GM12878 (cell line): ENCODE data around the gene NELFE. TPM values are rescaled to one million over a fixed set of nuclear protein-coding genes. Genes with fewer than 3 reads are reported as not detected.

ENCODE experiments used
- ATAC-seq: fragments of 200-7000 bp; cut with Tn5 transposase; 3 replicates; pipeline ENCODE4 v1.9.1; 2020; ENCODE audit warnings: mild to moderate bottlenecking, moderate library complexity
- BruUV-seq: library from RNA; stranded (reverse); fragments of 400-500 nt; replicated peaks from 2 replicates; lab custom pipeline; 2021; lab: Mats Ljungman, UMichigan
- CTCF ChIA-PET: fragments of 300-600 bp; sonication (Branson Sonifier 250); formaldehyde crosslinking; extraction: SDS; loops from one replicate; lab custom pipeline; 2021; ENCODE audit warnings: inconsistent platforms; lab: Yijun Ruan, JAX
- POLR2A ChIA-PET: fragments of 350-600 bp; formaldehyde crosslinking; extraction: SDS; loops from one replicate; lab custom pipeline; 2021; ENCODE audit warnings: inconsistent platforms; lab: Charles Lee
- RAD21 ChIA-PET: fragments of 300-600 bp; sonication (Branson Sonifier 250); formaldehyde crosslinking; loops from one replicate; lab custom pipeline; 2023; ENCODE audit warnings: antibody characterized with exemption; ENCODE audit not compliant: unreplicated experiment; lab: Charles Lee
- SMC1A ChIA-PET: fragments of 300-600 bp; sonication (Branson Sonifier 250); formaldehyde crosslinking; loops from one replicate; lab custom pipeline; 2023; ENCODE audit not compliant: unreplicated experiment, uncharacterized antibody; lab: Charles Lee
- DNase-seq: peaks from one replicate; pipeline ENCODE4 v3.0.0-alpha.2; 2011; ENCODE audit warnings: low read depth, low spot score
- FAIRE-seq: peaks from 3 replicates; lab custom pipeline; 2011; peaks lifted over from hg19 to GRCh38; lab: Jason Lieb, UNC
- H2AFZ ChIP-seq: 2 replicates; pipeline ENCODE4 v1.6.0; 2011; ENCODE audit warnings: low read depth, low read length, control low read depth; ENCODE audit not compliant: control insufficient read depth
- H3K27ac ChIP-seq: 2 replicates; pipeline ENCODE4 v1.5.1; 2011; ENCODE audit warnings: control low read depth; ENCODE audit not compliant: control insufficient read depth, insufficient read depth
- H3K27me3 ChIP-seq, 2 experiments: replicated peaks in 1 of 2; 2 replicates each; pipeline versions ENCODE4 v1.6.0 to v1.6.1; 2011; ENCODE audit warnings: low read length in 1 of 2; ENCODE audit not compliant: control insufficient read depth in 2 of 2, insufficient read depth in 2 of 2
- H3K36me3 ChIP-seq, 2 experiments: 2 replicates each; pipeline ENCODE4 v1.5.1; 2011; ENCODE audit warnings: low read length in 1 of 2; ENCODE audit not compliant: control insufficient read depth in 2 of 2, insufficient read depth in 2 of 2
- H3K4me1 ChIP-seq: 2 replicates; pipeline ENCODE4 v1.6.1; 2011; ENCODE audit warnings: mild to moderate bottlenecking, low read length, moderate library complexity, mixed read lengths; ENCODE audit not compliant: control insufficient read depth, insufficient read depth
- H3K4me2 ChIP-seq: 2 replicates; pipeline ENCODE4 v1.6.0; 2011; ENCODE audit warnings: control low read depth; ENCODE audit not compliant: control insufficient read depth, insufficient read depth
- H3K4me3 ChIP-seq: fragments of 200-600 bp; sonication (generic); 2 replicates; pipeline ENCODE4 v1.5.1; 2016
- H3K79me2 ChIP-seq: 2 replicates; pipeline ENCODE4 v1.6.0; 2011; ENCODE audit warnings: low read length; ENCODE audit not compliant: control insufficient read depth, insufficient read depth
- H3K9ac ChIP-seq: 2 replicates; pipeline ENCODE4 v1.8.0; 2011; ENCODE audit warnings: low read length, control low read depth, mixed read lengths; ENCODE audit not compliant: control insufficient read depth, insufficient read depth
- H3K9me3 ChIP-seq: replicated peaks from 3 replicates; pipeline ENCODE4 v1.5.1; 2011; ENCODE audit warnings: mild to moderate bottlenecking, low read length; ENCODE audit not compliant: control insufficient read depth, insufficient read depth
- H4K20me1 ChIP-seq: 2 replicates; pipeline ENCODE4 v1.6.0; 2011; ENCODE audit not compliant: control insufficient read depth, insufficient read depth
- E4F1 ChIP-seq: fragments of 450-650 bp; IDR thresholded peaks from 2 replicates; pipeline ENCODE4 v1.6.1; 2018; ENCODE audit warnings: borderline replicate concordance, mild to moderate bottlenecking; ENCODE audit not compliant: partially characterized antibody
- GABPA ChIP-seq: IDR thresholded peaks from 2 replicates; pipeline ENCODE4 v1.6.1; 2014; ENCODE audit warnings: antibody characterized with exemption, low read depth, mild to moderate bottlenecking, inconsistent platforms
- HSF1 ChIP-seq: fragments of 150-350 bp; IDR thresholded peaks from 2 replicates; pipeline ENCODE4 v1.6.1; 2014; ENCODE audit warnings: mild to moderate bottlenecking, low read depth, low read length
- JUNB ChIP-seq: IDR thresholded peaks from 2 replicates; pipeline ENCODE4 v1.6.1; 2016; ENCODE audit warnings: antibody characterized with exemption, mild to moderate bottlenecking
- MTA2 ChIP-seq: fragments of 450-650 bp; IDR thresholded peaks from 2 replicates; pipeline ENCODE4 v1.6.1; 2016; ENCODE audit warnings: low read depth, mild to moderate bottlenecking, moderate library complexity
- PKNOX1 ChIP-seq: fragments of 450-650 bp; IDR thresholded peaks from 2 replicates; pipeline ENCODE4 v1.6.1; 2016; ENCODE audit warnings: mild to moderate bottlenecking
- SMARCA5 ChIP-seq: fragments of 450-650 bp; IDR thresholded peaks from 2 replicates; pipeline ENCODE4 v1.6.1; 2017; ENCODE audit warnings: mild to moderate bottlenecking
- WGBS: methylation state at CpG from one replicate; pipeline ENCODE4 v1.1.6; 2016; ENCODE audit warnings: low lambda C conversion rate; ENCODE audit not compliant: insufficient replicate concordance, insufficient coverage; ENCODE audit errors: missing lambda C conversion rate; 5-methylcytosine and 5-hydroxymethylcytosine counted together
- in situ Hi-C: fragments of 300-500 bp; cut with MboI; formaldehyde crosslinking; loops from 9 replicates; pipeline ENCODE4 v1.14.3; 2018; ENCODE audit warnings: mixed read lengths
- intact Hi-C: fragments of 100-400 bp; cut with micrococcal nuclease; formaldehyde crosslinking; loops from one replicate; pipeline ENCODE4 v1.14.2; 2022; ENCODE audit not compliant: unreplicated experiment
- polyA plus RNA-seq, 11 experiments: library from polyadenylated mRNA; depleted of rRNA in 4 of 11; unstranded in 6 of 11; stranded (reverse) in 5 of 11; fragments of >200 nt; fragmentation: Nextera tagmentation in 4 of 11; fragmentation: Illumina TruSeq in 1 of 11; extraction: Ambion mirVana in 4 of 11; extraction: Trizol in 1 of 11; gene quantifications; 1 replicate in 1 of 11; 2 replicates in 10 of 11; pipeline versions ENCODE4 v1.2.1 to v1.2.3, GENCODE V29; 2011 to 2016; ENCODE audit warnings: inconsistent platforms in 2 of 11, missing spikeins in 2 of 11, low read depth in 1 of 11
- total RNA-seq, 4 experiments: library from RNA; depleted of rRNA in 3 of 4; stranded (reverse); fragments of >200 nt in 3 of 4; fragmentation: Illumina TruSeq in 1 of 4; extraction: Trizol in 1 of 4; gene quantifications; 2 replicates each; pipeline versions ENCODE4 v1.2.1 to v1.2.3, GENCODE V29; 2013 to 2021

The NELFE gene
- total and polyA plus RNA-seq, 10 of the 15 experiments (the other 5 are each of a cell fraction or from before 2014, with no cell fraction given): 8.5 to 105 (median 59.7) TPM

- no peaks in the 10 kb centered on the region for H3K36me3 ChIP-seq
- BruUV-seq: no TSS peak
- no peaks in the 10 kb centered on the region for H3K9me3 ChIP-seq
- ChIA-PET POLR2A (interaction anchor here (0.5 kb wide), 1 partner anchor 113 kb away, joined by 7 read pairs; no protein-coding TSS in a partner anchor), SMC1A (no interaction called here), CTCF (interaction anchor here (0.8 kb wide), 1 partner anchor 76 kb away, joined by 3 read pairs; no protein-coding TSS in a partner anchor), RAD21 (no interaction called here)
- H3K9ac ChIP-seq: no peak within 1 kb of the TSS
- no peaks in the 10 kb centered on the region for H3K79me2 ChIP-seq
- TF ChIP-seq GABPA (no peak), JUNB (0 out of 2 replicates have a peak, but pooled peaks have one; percentile 24), MTA2 (no peak), SMARCA5 (no peak), PKNOX1 (0 out of 2 replicates have a peak, but pooled peaks have one; percentile 22), E4F1 (no peak), HSF1 (no peak)
- no peak within 1 kb of the TSS for H3K4me2 ChIP-seq
- peaks cover 3% of the 10 kb centered on the region; the same call in 1 of the 2 replicates for H3K4me1 ChIP-seq
- in situ Hi-C loops: no loop called here
- no peaks in the 10 kb centered on the region for H4K20me1 ChIP-seq
- no peak for DNase-seq
- FAIRE-seq: no peak
- peaks cover 0 to 3% of the 10 kb centered on the region in 2 experiments; a peak in 3 of 4 replicates for H3K27me3 ChIP-seq
- no peak within 1 kb of the TSS for H2AFZ ChIP-seq
- 27% methylated on average over 11 of the region's 11 CpGs for WGBS
- ATAC-seq: no peak; the same call in 2 of the 3 replicates
- intact Hi-C loops: no loop called here
- no peak within 1 kb of the TSS for H3K27ac ChIP-seq
- no peak within 1 kb of the TSS for H3K4me3 ChIP-seq
These were observed 13.0 kb downstream of the NELFE start, which contains the start of gene CFB for GRCh38 chr6:31945507-31946369. Gene CFB (plus strand): TSS chr6:31946095. CDS start chr6:31946222, 127 bp downstream.
